ENCODE measurements around the gene CD74. TPM values are rescaled to one million over a fixed set of nuclear protein-coding genes. Genes with fewer than 3 reads are reported as not detected.

The CD74 gene
- total and polyA plus RNA-seq, 2 of the 13 experiments (the other 11 are each of a cell fraction or from before 2014, with no cell fraction given) = 34.1 to 84.4 TPM

DNA sequence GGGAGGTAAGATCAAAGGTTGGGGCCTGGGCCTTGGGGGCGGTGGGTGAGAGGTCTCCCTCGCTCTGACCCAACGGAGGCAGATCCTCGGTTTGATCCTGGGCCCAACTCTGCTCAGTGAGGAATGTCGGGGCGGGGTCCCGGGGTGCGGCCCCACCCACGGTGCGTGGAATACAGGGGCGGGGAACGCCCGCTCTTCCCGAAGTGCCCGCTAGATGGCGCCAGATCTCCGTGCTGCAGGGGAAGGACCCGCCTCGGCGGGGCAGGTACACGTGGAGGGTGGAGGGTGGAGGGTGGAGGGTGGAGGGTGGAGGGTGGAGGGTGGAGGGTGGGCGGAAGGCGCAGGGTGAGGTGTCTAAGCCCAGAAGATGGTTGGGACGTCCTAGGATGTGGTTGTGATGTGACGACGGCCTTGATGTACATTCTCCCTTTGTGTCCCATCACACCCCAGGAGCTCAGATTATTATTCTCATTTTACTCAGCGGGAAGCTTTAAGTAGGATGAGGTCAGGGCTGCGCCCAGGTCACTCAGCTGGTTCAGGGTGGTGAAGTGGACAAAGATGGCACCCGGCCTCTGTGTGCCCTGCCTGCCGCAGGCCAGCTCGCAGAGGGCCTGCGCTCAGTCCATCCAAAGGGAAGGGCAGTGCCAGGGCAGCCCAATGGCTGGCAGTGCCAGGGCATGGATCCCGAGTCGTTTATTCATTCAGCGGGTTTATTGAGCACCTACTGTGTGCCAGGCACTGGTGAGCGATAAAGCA, 46.3 kb upstream of the CD74 start (continued):
- TF ChIP-seq PCBP2 (optimal IDR thresholded peaks at IDR 0.05; ENCODE audit: low read depth, low read length, poor library complexity, severe bottlenecking) (no peak), ZNF780A (CRISPR knock-in tag; IDR thresholded peaks at IDR 0.05) (no peak), HDAC6 (IDR thresholded peaks at IDR 0.05; ENCODE audit: low read depth, low read length) (no peak), JUN (CRISPR knock-in tag; IDR thresholded peaks at IDR 0.05) (no peak), DMAP1 (CRISPR knock-in tag; IDR thresholded peaks at IDR 0.05) (peak; percentile 47; the same call in 1 of the 2 replicates), SAP130 (CRISPR knock-in tag; IDR thresholded peaks at IDR 0.05; ENCODE audit: low read depth) (peak; percentile 39; the same call in 1 of the 2 replicates), HNRNPL (IDR thresholded peaks at IDR 0.05; ENCODE audit: low read depth, low read length) (peak; percentile 93), GATAD1 (CRISPR knock-in tag; IDR thresholded peaks at IDR 0.05) (peak; percentile 53; the same call in 1 of the 2 replicates), SSRP1 (CRISPR knock-in tag; IDR thresholded peaks at IDR 0.05) (no peak), KDM3A (CRISPR knock-in tag; IDR thresholded peaks at IDR 0.05; ENCODE audit: low read depth) (peak; percentile 53; the same call in 1 of the 2 replicates), GABPB1 (CRISPR knock-in tag; IDR thresholded peaks at IDR 0.05) (peak; percentile 46; the same call in 1 of the 2 replicates), U2AF1 (optimal IDR thresholded peaks at IDR 0.05; ENCODE audit: low read depth, low read length) (no peak), KDM4B (CRISPR knock-in tag; IDR thresholded peaks at IDR 0.05) (0 out of 2 replicates have a peak, but pooled peaks have one; percentile 35), SMARCC2 (IDR thresholded peaks at IDR 0.05) (no peak), PATZ1 (CRISPR knock-in tag; IDR thresholded peaks at IDR 0.05) (peak; percentile 93), NFYC (CRISPR knock-in tag; IDR thresholded peaks at IDR 0.05) (peak; percentile 22; the same call in 1 of the 2 replicates), ZNF687 (CRISPR knock-in tag; IDR thresholded peaks at IDR 0.05) (peak; percentile 56), SMC3 (IDR thresholded peaks at IDR 0.05; ENCODE audit: low read length) (peak; percentile 24; the same call in 1 of the 2 replicates), NR3C1 (CRISPR knock-in tag; IDR thresholded peaks at IDR 0.05) (no peak), ZFX (CRISPR knock-in tag; IDR thresholded peaks at IDR 0.05; ENCODE audit: low read depth) (peak; percentile 37; the same call in 1 of the 2 replicates), ZNF333 (CRISPR knock-in tag; IDR thresholded peaks at IDR 0.05; ENCODE audit: borderline replicate concordance) (0 out of 2 replicates have a peak, but pooled peaks have one; percentile 48), TEAD3 (CRISPR knock-in tag; optimal IDR thresholded peaks at IDR 0.05; ENCODE audit: borderline replicate concordance) (peak; percentile 70), SPEN (CRISPR knock-in tag; IDR thresholded peaks at IDR 0.05; ENCODE audit: low read depth) (peak; percentile 39; the same call in 1 of the 2 replicates), MXD4 (CRISPR knock-in tag; IDR thresholded peaks at IDR 0.05) (0 out of 2 replicates have a peak, but pooled peaks have one; percentile 42), SP4 (CRISPR knock-in tag; IDR thresholded peaks at IDR 0.05) (0 out of 2 replicates have a peak, but pooled peaks have one; percentile 36), ZNF746 (CRISPR knock-in tag; IDR thresholded peaks at IDR 0.05) (0 out of 2 replicates have a peak, but pooled peaks have one; percentile 56)

Data from HepG2 (cell line).